GM18951 (cell line): ENCODE measurements around the gene RMND5A.

ENCODE experiments used
- POLR2A ChIP-seq: IDR thresholded peaks from 4 replicates; pipeline ENCODE4 v1.6.1; 2011; ENCODE audit warnings: mild to moderate bottlenecking; ENCODE audit not compliant: insufficient read length, insufficient read depth; ENCODE audit errors: extremely low read depth
- in situ Hi-C: fragments of 300-500 bp; cut with MboI; formaldehyde crosslinking; loops from one replicate; pipeline ENCODE4 v1.12.0; 2022; ENCODE audit warnings: low sequenced_read_pairs, mixed read lengths, inconsistent platforms; ENCODE audit not compliant: unreplicated experiment

The RMND5A gene

DNA sequence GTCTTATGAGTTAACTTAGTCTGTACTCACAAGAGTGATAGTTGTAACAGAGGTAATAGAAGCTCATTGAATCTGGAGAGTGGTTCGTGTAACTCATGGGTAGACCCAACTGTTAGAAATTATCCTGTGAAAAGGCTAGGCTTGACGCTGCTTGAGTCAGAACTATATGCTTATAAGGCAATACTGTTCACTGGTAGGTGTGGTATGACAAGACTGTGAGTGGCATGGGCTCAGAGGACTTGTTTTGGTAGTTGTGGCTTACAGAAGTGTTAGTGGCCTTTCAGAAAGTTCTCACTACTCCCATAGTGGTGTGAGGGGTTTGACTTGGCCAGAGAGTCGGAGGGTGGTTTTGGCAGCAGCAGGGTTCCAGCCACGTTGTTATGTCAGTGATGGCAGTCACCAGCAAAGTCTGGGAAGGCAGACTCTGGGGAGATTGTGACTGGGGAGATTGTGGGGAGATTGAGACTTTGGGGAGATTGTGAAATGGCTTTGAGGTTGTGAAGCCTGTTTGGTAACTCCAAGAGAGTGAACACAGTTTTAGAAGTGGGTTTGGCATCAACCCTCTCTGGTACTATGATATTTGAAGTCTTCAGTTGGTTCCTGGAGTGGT, 21.9 kb downstream of the RMND5A start:
- in situ Hi-C loops, result loop anchor here (25.0 kb wide), 1 partner anchor 320 kb away; no protein-coding TSS in a partner anchor

DNA sequence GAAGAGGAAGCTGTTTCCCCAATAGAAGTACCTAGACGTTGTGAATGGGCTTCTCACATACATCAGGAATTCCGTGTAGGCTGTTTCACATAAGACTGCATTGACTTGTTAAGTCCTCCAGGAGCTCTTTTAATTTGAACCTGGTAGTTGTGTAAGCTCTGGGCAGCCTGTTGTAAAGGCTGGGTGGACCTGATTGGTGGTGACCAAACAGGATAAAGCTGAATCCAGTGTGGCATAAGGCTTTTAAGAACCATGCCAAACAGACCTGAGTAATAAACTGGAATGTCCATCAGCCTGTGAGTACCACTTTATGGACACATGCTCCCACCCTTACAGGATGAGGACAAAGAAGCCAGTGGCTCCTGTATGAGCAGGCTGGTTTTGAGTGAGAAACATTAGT, 24.1 kb downstream of the RMND5A start:
- in situ Hi-C loops, result loop anchor here (25.0 kb wide), 1 partner anchor 318 kb away; no protein-coding TSS in a partner anchor
- no peak for TF ChIP-seq POLR2A

GRCh38 chr2:86746939-86747338, 26.8 kb downstream of the RMND5A start:
- in situ Hi-C loops, result loop anchor here (25.0 kb wide), 1 partner anchor 315 kb away; no protein-coding TSS in a partner anchor
- no peak for TF ChIP-seq POLR2A

DNA sequence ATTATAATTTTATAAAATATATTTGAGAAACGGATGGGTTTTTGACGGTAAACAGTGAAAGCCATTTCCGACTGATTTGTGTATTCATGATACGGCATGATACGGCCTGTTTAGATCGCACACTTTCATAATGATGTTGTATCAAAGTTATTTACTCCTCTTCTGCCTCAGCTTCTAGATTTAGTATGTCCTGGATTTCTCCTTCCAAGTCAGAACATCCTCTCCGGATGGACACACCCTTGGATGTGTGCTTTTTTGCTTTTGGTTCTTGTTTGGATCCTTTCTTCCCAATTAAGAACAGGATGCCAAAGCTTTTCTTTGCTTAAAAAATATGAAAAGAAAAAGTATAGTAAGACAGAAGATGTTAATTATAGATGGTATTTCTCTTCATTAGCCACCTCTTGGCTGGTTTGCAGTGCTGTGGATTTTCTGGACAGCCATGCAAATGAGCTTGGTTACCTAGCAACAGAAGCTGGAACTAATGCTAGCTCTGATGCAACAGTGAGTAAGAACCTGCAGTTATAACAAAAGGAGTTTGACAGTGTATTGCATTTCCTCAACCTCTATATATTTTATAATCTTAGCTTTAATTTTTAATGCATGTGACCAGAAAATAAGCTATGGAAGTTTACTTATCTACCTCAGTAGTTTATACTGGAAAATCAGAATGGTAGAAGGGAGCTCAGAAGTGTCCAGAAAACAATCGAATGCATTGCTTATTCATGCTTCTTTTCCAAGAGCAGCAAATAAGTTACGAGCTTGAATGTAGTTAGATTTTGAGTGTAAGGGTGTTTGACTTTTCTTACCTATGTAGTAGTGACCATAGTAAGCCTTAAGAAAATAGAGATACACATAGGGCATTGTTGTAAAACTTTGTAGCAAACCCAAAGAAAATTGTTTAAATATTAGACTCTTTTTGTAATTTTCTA, 27.9 kb downstream of the RMND5A start:
- in situ Hi-C loops, result loop anchor here (25.0 kb wide), 1 partner anchor 314 kb away; no protein-coding TSS in a partner anchor

DNA sequence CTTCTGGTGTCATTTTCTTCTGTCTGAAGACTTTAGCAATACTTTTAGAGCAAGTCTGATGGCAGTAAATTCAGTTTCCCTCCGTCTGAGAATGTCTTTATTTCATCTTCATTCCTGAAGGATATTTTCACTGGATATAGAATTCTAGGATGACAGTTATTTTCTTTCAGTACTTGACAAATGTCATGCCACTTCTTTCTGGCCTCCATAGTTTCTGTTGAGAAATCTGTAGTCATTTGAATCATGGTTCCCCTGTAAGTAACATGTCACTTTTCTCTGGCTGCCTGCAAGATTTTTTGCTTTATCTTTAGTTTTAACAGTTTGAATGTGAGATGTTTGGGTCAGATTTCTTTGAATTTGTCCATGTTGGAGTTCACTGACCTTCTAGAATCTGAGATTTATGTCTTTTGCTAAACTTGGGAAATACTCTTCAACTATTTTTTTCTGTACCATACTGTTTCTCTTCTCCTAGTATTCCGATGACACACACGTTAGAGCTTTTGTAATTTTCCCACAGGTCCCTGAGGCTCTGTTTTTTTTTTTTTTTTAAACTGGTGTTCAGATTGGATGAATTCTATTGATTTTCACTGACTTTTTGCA, 30.2 kb downstream of the RMND5A start:
- no peak for TF ChIP-seq POLR2A
- in situ Hi-C loops, result no loop called here

More for the DNA sequence above, 27.9 kb downstream of the RMND5A start:
- no peak for TF ChIP-seq POLR2A

DNA sequence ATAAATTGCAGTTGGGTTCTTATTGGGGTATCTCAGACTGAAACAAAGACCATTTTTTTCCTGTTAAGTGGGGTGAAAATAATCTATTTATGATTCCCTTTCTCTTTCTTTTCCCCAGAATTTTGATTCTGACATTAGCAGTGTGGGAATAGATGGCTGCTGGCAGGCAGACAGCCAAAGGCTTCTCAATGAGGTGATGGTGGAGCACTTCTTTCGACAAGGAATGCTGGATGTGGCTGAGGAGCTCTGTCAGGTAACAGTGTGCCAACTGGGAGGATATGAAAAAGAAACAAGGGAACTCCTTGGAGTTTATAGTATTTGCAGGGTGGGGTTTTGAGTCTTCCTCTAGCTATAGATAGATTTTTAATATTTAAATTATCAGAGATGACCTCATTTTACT, 31.7 kb downstream of the RMND5A start:
- in situ Hi-C loops, result no loop called here
- no peak for TF ChIP-seq POLR2A

DNA sequence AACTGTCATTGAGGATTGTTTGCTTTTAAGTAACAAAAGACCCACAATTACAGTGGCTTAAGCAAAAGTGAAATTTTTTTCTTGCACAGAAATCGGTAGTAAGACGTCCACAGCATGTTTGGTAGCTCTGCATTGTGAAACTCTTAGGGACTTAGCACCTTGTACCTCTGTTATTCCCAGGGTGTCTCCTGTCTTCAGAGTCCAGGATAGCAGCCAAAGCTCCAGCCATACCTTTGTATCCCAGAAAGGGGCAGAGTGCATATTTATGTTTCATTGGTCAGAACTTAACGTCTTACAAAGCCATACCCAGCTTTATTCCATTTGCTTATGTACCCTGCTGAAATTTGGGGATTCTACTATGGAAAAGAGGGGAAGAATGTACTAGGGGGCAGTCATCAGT, 32.8 kb downstream of the RMND5A start:
- TF ChIP-seq POLR2A, result no peak
- in situ Hi-C loops, result no loop called here

DNA sequence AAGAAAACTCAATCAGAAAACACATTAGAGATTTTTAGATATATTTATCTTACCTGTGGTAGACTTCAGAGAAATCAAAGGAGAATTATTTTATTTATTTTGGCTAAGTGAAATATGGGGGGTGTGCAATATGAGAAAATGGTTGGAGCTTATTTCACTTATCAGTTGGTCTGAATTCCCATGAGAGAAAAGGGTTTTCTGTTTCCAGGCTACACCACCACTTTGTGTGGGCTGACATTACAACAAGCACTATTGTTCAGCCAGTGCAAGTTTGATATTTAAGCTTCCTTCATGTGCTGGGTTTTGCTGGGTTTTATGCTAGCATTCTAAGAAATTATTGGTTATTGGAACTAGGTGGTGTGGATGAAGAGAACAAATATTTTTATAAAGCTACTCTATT, 33.5 kb downstream of the RMND5A start:
- no peak for TF ChIP-seq POLR2A
- in situ Hi-C loops, result no loop called here

- no peak for TF ChIP-seq POLR2A
- in situ Hi-C loops, result no loop called here
Observed at GRCh38 chr2:86758405-86758804, 38.3 kb downstream of the RMND5A start.

DNA sequence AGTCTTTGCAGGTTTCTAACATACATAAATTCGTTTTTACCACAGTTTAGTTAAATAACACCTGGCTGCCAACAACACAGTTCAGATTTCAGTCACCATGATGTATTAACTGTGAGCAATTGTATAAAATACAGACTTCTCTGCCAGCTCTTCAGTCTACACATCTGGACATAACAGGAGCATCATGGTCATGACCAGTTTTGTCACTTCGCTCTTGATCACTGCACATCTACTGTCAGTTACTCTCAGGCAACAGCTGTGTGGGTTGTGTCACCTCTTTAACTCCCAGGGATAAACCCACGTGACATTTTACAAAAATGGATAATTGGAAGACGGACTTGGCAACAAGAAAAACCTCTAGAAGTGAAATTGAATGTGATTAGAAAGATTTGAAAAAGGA, 40.3 kb downstream of the RMND5A start:
- in situ Hi-C loops, result no loop called here
- no peak for TF ChIP-seq POLR2A

DNA sequence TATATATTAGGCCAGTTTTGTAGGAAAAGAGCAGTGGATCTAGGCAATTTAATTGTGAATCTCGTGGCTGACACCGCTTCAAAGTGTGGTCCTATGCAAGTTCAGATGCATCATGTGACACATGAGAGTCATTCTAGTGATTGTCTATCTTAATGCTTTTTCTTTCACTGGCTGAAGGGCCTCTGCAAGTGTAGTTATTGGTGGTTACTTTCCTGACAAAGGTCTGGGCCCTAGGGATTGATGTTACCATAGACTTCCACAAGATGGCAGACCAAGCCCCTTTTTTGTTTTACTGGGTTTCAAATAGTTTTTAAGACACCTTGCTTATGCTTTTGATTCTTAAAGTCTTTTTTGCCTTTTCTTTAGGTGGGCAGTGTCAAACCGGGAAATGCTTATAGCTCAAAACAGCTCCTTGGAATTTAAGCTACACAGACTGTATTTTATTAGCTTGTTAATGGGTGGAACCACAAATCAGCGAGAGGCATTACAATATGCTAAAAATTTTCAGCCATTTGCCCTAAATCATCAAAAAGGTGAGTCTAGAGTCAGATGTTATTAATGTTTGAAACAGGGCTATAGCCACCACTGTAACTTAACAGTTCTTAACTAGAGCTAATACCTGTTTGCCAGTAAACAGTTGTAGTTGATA, 44.7 kb downstream of the RMND5A start:
- in situ Hi-C loops, result no loop called here
- no peak for TF ChIP-seq POLR2A

DNA sequence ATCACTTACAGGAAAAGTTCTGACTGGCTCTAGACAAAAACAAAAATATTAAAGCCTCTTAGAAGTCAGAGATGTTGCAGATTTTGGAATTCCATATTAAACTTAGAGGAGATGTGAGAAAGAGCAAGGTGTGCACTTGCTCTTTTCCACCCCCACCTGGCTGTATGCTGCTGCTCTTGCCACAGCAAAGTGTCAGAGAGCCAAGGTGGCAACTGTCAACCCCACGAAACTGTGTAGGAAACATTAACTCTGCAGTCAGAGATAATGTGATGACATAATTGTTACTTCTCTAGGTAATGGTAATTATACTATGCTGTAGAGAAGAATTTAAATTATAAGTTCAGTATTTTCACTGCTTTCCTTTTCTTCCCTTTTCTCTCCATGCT, 45.2 kb downstream of the RMND5A start:
- in situ Hi-C loops, result no loop called here
- TF ChIP-seq POLR2A, result no peak
